ENCODE results near the gene CSHL1.

Gene CSHL1

GRCh38 chr17:63911041-63911635 is at the start of gene CSHL1:
CSHL1 (minus strand) TSS chr17:63911258; CDS start chr17:63911196, 62 bp downstream.
- DNase-seq = no peak

GRCh38 chr17:63960430-63960829 is 49.4 kb upstream of the CSHL1 start:
- DNase-seq = no peak

GRCh38 chr17:63960006-63960405 is 48.9 kb upstream of the CSHL1 start:
- peak in 1 of 2 experiments; percentile 43 for DNase-seq

- DNase-seq = no peak
These were observed 45.4 kb upstream of the CSHL1 start for GRCh38 chr17:63956296-63956920.

- no peak for DNase-seq
These were observed 44.7 kb upstream of the CSHL1 start for GRCh38 chr17:63955791-63956190.

GRCh38 chr17:63955232-63955631 is 44.2 kb upstream of the CSHL1 start:
- DNase-seq = no peak

GRCh38 chr17:63954402-63955063 is 43.5 kb upstream of the CSHL1 start:
- DNase-seq = peak in 1 of 2 experiments; percentile 43

GRCh38 chr17:63950940-63951907 is 40.2 kb upstream of the CSHL1 start:
- peak in 1 of 2 experiments; percentile 15 for DNase-seq

- no peak for DNase-seq
These were observed 38.7 kb upstream of the CSHL1 start for GRCh38 chr17:63949576-63950250.

GRCh38 chr17:63948521-63948920 is 37.5 kb upstream of the CSHL1 start:
- DNase-seq = no peak

- DNase-seq = no peak
These were observed 36.8 kb upstream of the CSHL1 start for GRCh38 chr17:63947711-63948330.

GRCh38 chr17:63946440-63947363 is 35.6 kb upstream of the CSHL1 start:
- DNase-seq = peak; percentile 23 to 38

GRCh38 chr17:63945784-63946439 is 34.9 kb upstream of the CSHL1 start:
- no peak for DNase-seq

- DNase-seq = no peak
These were observed 33.9 kb upstream of the CSHL1 start for GRCh38 chr17:63944736-63945499.

- DNase-seq = no peak
These were observed 32.7 kb upstream of the CSHL1 start for GRCh38 chr17:63943745-63944144.

- no peak for DNase-seq
These were observed 31.4 kb upstream of the CSHL1 start for GRCh38 chr17:63942309-63942985.

GRCh38 chr17:63941751-63942150 is 30.7 kb upstream of the CSHL1 start:
- no peak for DNase-seq

GRCh38 chr17:63941162-63941561 is 30.1 kb upstream of the CSHL1 start:
- no peak for DNase-seq

- no peak for DNase-seq
These were observed 29.5 kb upstream of the CSHL1 start for GRCh38 chr17:63940584-63940983.

Measured in NCI-H2081 (cell line).